Suppressor macrophage (primary cell): ENCODE measurements around the gene M1AP.
"Not testable (repeated sequence)": the region's sequence is repeated elsewhere in the genome, so short reads cannot be mapped to it uniquely, and the experiment has no call there.

Source experiments
- DNase-seq, 4 experiments: peaks; one replicate each; pipeline ENCODE4 v3.0.0-alpha.2; 2020 to 2022

Gene M1AP

GRCh38 chr2:74564222-74564621 is 83.9 kb downstream of the M1AP start:
- no peak for DNase-seq

DNA sequence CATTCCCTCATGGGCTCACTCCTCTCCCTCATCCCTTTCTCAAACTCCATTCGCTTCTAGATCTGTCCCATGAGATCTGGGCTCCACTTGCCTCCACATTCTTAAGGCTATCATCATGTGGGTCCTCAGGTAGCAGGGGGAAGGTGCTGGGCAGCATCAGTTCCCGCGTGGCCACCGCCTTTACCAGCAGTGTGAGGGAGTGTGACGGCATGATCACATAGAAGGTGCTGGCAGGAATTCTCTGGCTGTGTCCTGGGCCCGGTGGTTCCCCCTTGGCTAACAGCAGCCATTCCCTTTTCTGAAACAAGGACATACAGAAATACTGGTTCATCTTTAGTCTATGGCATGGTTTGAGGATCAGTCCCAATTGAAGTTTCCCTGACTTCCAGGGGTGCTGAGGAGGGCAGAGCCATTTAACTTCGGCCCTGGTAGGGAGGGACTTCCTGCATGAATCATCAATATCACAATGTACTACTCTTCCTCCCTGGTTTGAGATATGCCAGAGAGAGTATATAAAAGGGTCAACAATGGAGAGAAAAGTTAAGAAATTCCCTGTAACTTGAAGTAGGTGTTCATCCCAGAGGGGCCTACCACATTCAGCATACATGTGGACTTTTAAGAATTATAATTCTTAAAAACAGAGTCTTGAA is 85.9 kb downstream of the M1AP start:
- DNase-seq = no peak

DNA sequence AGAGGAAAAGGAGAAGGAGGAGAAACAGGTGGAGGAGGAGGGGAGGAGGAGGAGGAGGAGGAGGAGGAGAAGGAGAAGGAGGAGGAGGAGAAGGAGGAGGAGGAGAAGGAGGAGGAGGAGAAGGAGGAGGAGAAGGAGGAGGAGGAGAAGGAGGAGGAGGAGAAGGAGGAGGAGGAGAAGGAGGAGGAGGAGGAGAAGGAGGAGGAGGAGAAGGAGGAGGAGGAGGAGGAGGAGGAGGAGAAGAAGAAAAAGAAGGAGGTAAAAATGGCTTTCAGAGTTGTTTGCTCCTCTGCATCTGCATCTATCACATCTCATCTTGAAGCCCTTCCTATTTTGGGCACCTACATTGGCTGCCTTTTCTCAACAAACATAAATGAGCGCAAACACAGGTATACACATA is 87.1 kb downstream of the M1AP start:
- DNase-seq = not testable (repeated sequence)

DNA sequence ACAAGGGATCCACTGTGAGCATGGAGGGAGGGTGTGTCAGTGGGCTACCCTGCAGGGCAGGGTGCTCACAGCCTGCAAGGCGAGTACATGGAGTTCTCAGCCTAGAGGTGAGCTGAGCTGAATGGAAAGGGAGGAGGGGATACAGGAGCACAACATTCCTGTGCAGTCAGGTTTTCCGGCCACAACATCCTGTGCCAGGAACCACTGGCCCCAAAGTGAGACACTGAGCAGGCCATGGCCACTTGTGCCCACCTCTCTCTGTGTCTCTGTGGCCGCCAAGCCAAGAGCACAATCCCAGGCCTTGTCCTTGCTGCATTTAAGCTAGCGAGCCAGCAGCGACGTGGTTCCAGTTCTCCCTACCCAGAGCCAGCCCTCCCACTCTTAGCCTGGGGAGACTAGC is 87.5 kb downstream of the M1AP start:
- DNase-seq = peak in 1 of 4 experiments; percentile 25

DNA sequence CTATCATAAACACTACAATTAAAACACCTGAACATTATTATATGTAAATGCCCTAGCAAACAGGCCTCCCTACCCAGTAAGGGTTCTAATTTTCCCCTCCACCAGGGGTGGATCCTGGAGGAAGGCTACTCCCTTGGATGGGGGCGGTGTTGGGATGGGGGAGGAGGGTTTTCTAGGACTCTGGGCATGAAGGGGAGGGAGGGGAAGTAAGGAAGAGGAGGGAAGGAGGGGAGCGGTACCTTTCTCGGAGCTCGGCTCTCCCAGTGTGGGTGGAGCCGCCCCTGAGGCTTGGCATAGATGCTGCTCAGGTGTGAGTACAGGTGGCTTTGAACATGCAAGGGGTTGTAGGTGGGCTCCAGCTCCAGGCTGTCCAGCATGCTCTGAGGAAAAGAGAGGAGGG is 88.2 kb downstream of the M1AP start:
- no peak for DNase-seq

DNA sequence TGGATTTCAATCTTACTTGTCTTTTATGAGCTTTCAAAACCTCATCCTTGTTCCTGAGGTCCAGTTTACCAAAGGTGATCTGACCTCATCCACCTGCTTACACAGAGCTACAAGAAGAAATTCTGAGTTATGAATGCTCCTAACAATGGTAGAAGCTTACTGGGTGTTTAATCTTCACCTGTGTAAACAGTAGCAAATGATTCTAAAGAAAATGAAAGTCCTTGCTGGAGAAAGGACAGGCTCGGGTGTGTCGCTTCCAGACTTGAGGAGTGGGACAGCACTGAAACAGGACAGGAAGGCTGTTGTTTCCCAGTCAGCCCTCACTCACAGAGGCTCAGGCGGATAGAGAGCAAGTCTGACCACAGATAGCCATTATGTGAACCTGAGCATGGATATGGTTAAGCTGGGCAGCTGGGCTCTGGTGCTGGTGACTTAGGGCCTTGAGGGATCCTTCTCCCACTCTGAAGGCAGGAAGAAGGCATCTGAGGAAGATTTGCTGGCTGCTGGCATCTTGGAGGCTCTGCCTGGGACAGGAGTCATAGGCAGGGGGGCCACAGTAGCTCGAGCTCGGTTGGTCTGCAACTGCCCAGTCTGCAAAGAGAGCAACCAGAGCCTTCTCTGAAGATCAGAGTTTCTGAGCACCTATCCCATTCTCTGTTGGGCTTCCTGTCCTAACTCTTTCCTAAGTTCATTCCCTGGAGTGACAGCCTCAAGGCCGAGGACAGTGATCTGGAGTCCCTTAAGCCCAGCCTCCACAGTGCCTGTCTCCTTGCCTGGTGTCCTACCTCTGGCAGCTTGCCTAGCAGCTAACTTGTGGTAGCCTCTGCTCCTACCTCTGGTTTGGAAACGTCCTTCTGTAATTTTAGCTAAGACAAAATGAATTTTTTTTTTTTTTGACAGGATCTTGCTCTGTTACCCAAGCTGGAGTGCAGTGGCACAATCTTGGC is 89.6 kb downstream of the M1AP start:
- no peak for DNase-seq

DNA sequence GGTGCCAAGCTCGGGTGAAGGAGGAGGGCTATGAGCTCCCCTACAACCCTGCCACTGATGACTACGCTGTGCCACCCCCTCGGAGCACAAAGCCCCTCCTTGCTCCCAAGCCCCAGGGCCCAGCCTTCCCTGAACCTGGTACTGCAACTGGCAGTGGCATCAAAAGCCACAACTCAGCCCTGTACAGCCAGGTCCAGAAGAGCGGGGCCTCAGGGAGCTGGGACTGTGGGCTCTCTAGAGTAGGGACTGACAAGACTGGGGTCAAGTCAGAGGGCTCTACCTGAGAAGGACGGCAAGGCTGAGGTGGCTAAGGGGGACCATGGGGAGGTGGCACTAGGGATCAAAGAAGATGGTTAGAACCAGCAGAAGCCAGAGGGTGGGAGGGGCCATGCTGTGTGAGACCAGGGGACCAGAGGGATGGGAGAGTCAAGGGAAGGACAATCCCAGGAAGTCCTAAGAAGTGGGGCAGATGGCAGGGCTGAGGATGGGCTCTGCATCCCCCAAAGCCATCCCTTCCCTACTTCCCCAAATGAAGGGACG is 91.2 kb downstream of the M1AP start:
- no peak for DNase-seq

- DNase-seq = peak in 1 of 4 experiments; percentile 27
Measured at GRCh38 chr2:74556159-74556558, 92.0 kb downstream of the M1AP start.

DNA sequence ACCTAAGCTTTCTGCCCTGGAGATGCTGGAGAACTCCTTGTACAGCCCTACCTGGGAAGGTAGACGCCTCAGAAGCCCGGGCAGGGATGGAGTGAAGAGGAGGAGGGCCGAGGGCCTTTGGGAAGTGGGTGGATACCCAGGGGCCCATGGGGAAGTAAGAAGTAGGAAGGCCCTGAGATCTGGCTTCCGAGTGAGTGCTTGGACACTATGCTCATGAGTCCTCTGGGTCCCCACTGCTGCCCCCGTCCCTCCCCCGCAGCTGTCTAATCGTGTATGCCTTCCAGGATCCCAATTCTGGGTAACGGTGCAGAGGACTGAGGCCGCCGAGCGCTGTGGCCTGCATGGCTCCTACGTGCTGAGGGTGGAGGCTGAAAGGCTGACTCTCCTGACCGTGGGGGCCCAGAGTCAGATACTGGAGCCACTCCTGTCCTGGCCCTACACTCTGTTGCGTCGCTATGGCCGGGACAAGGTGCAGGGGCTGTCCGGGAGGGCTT is 92.5 kb downstream of the M1AP start:
- DNase-seq = peak; percentile 64 to 86 (median 83)

GRCh38 chr2:74554820-74555531 is 93.2 kb downstream of the M1AP start:
- peak; percentile 39 to 73 (median 57) for DNase-seq

GRCh38 chr2:74553892-74554819 is 94.0 kb downstream of the M1AP start, which contains the start of the genes DOK1 and LOXL3:
Gene DOK1, plus strand, starts transcription at chr2:74554720. Its CDS starts 35 bp downstream, at chr2:74554755.
Gene LOXL3, minus strand, starts transcription at chr2:74553942. Its CDS starts 1,308 bp downstream, at chr2:74552634.
- DNase-seq = peak; percentile 88 to 96 (median 92)

GRCh38 chr2:74552914-74553811 is 95.0 kb downstream of the M1AP start:
- no peak for DNase-seq

- no peak for DNase-seq
Measured at GRCh38 chr2:74551942-74552913, 95.9 kb downstream of the M1AP start.

GRCh38 chr2:74551530-74551929 is 96.6 kb downstream of the M1AP start:
- no peak for DNase-seq

DNA sequence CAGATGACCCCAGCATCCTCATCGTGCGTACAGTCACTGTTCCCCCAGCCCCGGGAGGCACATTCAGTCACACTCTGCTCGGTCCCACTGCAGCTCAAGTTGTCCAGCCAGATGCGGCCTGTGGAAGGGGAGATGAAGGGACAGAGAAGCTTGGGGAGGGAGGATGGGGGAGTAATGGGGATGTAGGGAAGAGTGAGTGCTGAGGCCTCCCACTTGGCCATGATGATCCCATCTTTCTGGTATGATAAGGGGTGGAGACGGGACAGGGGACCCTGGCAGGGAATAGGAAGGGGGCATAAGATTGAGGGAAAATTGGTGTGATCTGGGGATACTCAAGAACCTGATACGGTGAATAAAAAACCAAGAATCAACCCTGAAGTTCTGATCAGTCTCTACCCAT is 97.9 kb downstream of the M1AP start:
- DNase-seq = no peak

- DNase-seq = peak; percentile 72 to 93 (median 85)
Measured at GRCh38 chr2:74548900-74549826, 99.0 kb downstream of the M1AP start.

DNA sequence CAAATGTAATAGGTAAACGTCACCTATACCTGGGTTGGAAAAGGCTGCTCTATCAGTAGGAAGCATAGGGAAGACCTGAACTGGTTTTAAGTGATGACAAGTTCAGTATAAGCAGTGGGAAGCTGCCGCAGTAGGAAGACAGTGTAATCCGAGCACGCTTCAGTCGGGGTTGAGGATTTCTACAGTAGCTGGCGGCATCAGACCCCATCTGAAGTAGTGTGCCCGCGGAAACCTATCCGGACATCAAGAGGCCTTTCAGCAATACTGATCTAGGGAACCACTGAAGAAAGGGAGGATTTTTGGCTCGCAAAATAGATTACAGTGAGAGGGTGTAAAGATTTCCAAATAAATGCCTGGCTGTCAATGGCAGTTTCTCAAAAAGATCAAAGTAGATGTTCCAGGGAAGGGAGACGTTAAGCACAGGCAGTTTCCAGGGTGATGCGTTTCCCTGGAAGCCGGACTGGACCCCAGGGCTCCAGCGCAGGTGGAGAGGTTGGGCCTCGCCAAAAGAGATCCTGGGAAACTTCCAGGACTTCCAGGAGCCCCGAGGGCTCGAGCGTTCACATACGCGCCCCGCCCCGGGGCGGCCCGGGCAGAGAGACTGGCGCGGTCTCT is 99.7 kb downstream of the M1AP start:
- no peak for DNase-seq
